Peyer's patch (tissue), 4 donors: Measurements from ENCODE around the gene ERLEC1.

Experiments used
- CTCF ChIP-seq, 6 experiments: fragments of 450-650 bp in 4 of 6; fragments of 200-600 bp in 2 of 6; sonication (generic) in 1 of 6; IDR thresholded peaks; one replicate each; pipeline ENCODE4 v1.5.1; 2017 to 2019; ENCODE audit warnings: antibody characterized with exemption in 6 of 6, mild to moderate bottlenecking in 3 of 6, moderate library complexity in 1 of 6
- POLR2A ChIP-seq, 2 donors: fragments of 450-650 bp; IDR thresholded peaks; one replicate each; pipeline ENCODE4 v1.5.1; 2017; ENCODE audit warnings: antibody characterized with exemption in 2 of 2, mild to moderate bottlenecking in 2 of 2, moderate library complexity in 2 of 2

GRCh38 chr2:53739032-53739431 lies 47.8 kb upstream of the ERLEC1 start:
- TF ChIP-seq CTCF (IDR thresholded peaks at IDR 0.05) (no peak), POLR2A (IDR thresholded peaks at IDR 0.05) (no peak)
